PC-3 (cell line): ENCODE measurements around the gene PRDM8. TPM values are rescaled to one million over a fixed set of nuclear protein-coding genes. Genes with fewer than 3 reads are reported as not detected.

Experiments used
- ATAC-seq: fragments of 200-7000 bp; cut with Tn5 transposase; 2 replicates; pipeline ENCODE4 v1.9.1; 2020; ENCODE audit warnings: mild to moderate bottlenecking, moderate library complexity
- BruUV-seq: library from RNA; stranded (reverse); fragments of 400-500 nt; replicated peaks from 2 replicates; lab custom pipeline; 2021; lab: Mats Ljungman, UMichigan
- CTCF ChIA-PET: fragments of 300-600 bp; sonication (Branson Sonifier 250); formaldehyde crosslinking; loops from one replicate; lab custom pipeline; 2022; ENCODE audit warnings: antibody characterized with exemption; lab: Charles Lee
- POLR2A ChIA-PET: fragments of 300-600 bp; sonication (Branson Sonifier 250); formaldehyde crosslinking; loops from one replicate; lab custom pipeline; 2022; ENCODE audit warnings: antibody characterized with exemption; ENCODE audit not compliant: unreplicated experiment; lab: Charles Lee
- DNase-seq: peaks from one replicate; pipeline ENCODE4 v3.0.0-alpha.2; 2015
- H2AFZ ChIP-seq: fragments of 300-600 bp; sonication (generic); 2 replicates; pipeline ENCODE4 v1.6.0; 2016; ENCODE audit warnings: antibody characterized with exemption, low read length
- H3F3A ChIP-seq: fragments of 300-600 bp; sonication (generic); one replicate; pipeline ENCODE4 v1.6.0; 2017; ENCODE audit warnings: antibody characterized with exemption, low read length, control low read depth, mild to moderate bottlenecking; ENCODE audit not compliant: unreplicated experiment
- H3K27ac ChIP-seq: fragments of 300-600 bp; sonication (generic); 2 replicates; pipeline ENCODE4 v1.5.1; 2016; ENCODE audit warnings: mild to moderate bottlenecking, low read length
- H3K27me3 ChIP-seq: fragments of 300-600 bp; sonication (generic); 2 replicates; pipeline ENCODE4 v1.6.1; 2016; ENCODE audit warnings: low read length, mixed read lengths
- H3K36me3 ChIP-seq: fragments of 300-600 bp; sonication (generic); 2 replicates; pipeline ENCODE4 v1.6.1; 2016; ENCODE audit warnings: low read depth, mixed run types, low read length, mixed read lengths
- H3K4me1 ChIP-seq: fragments of 300-600 bp; sonication (generic); 2 replicates; pipeline ENCODE4 v1.5.1; 2016; ENCODE audit warnings: low read length; ENCODE audit not compliant: insufficient read depth
- H3K4me2 ChIP-seq: fragments of 300-600 bp; sonication (generic); 2 replicates; pipeline ENCODE4 v1.6.0; 2016; ENCODE audit warnings: low read length
- H3K4me3 ChIP-seq: fragments of 300-600 bp; sonication (generic); 2 replicates; pipeline ENCODE4 v1.5.1; 2016; ENCODE audit warnings: mild to moderate bottlenecking, low read length, mixed read lengths
- H3K79me2 ChIP-seq: fragments of 300-600 bp; sonication (generic); 2 replicates; pipeline ENCODE4 v1.6.1; 2017; ENCODE audit warnings: low read length, mixed read lengths
- H3K9ac ChIP-seq: fragments of 300-600 bp; sonication (generic); 2 replicates; pipeline ENCODE4 v1.6.0; 2016; ENCODE audit warnings: mild to moderate bottlenecking, low read length
- H3K9me2 ChIP-seq: fragments of 300-600 bp; sonication (generic); replicated peaks from 2 replicates; pipeline ENCODE4 v1.6.1; 2016; ENCODE audit warnings: mixed run types, low read length, mixed read lengths
- H3K9me3 ChIP-seq: fragments of 300-600 bp; sonication (generic); 2 replicates; pipeline ENCODE4 v1.6.1; 2016; ENCODE audit warnings: low read length, mixed read lengths
- H4K20me1 ChIP-seq: fragments of 300-600 bp; sonication (generic); 2 replicates; pipeline ENCODE4 v1.6.1; 2016; ENCODE audit warnings: low read length, mixed read lengths
- EZH2 ChIP-seq: fragments of 300-600 bp; sonication (generic); IDR thresholded peaks from one replicate; pipeline ENCODE4 v1.6.1; 2017; ENCODE audit warnings: antibody characterized with exemption, mild to moderate bottlenecking, low read length; ENCODE audit not compliant: unreplicated experiment
- EZH2phosphoT487 ChIP-seq: fragments of 300-600 bp; sonication (generic); IDR thresholded peaks from 2 replicates; pipeline ENCODE4 v1.6.1; 2018; ENCODE audit warnings: mild to moderate bottlenecking, antibody characterized with exemption, low read length, borderline replicate concordance
- intact Hi-C: fragments of 100-400 bp; cut with micrococcal nuclease; formaldehyde crosslinking; loops from 2 replicates; pipeline ENCODE4 v1.9.0; 2023
- total RNA-seq: library from RNA; depleted of rRNA; stranded (reverse); fragments of >200 nt; gene quantifications from 2 replicates; pipeline ENCODE4 v1.2.3, GENCODE V29; 2014
- TF ChIP-seq, protein P1 (sequence below): fragments of 300-600 bp; sonication (generic); conservative IDR thresholded peaks from 2 replicates; pipeline ENCODE4 v1.5.1; 2017; ENCODE audit warnings: antibody characterized with exemption, low read depth, mild to moderate bottlenecking, low read length

PRDM8 gene
- total RNA-seq, 1 experiment from 2014 or later = 8.9 TPM

DNA sequence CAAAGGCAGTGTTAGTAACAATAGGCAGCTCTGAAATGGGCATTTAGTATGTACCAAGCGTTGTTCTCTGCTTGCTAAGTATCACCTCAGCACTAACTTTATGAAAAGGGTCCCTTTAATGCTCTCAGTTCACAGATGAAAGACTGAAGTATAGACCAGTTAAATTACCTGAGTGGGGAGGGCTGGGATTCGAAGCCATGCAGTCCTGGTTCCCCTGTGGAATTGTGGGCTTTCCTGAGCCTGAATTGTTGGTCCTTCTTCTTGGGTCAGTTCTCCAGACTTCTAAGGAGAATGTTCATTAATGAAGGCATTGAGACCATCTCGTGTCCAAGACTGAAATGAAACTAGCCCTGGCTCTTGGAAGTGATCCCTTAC lies 7.7 kb upstream of the PRDM8 start:
- H3K4me3 ChIP-seq = no peak overlapping the region
- no peaks in the 10 kb centered on the region for H3K27me3 ChIP-seq
- peaks cover 15% of the 10 kb centered on the region; the same call in 1 of the 2 replicates for H3K79me2 ChIP-seq
- ATAC-seq = no peak
- no peak for DNase-seq
- CTCF ChIA-PET = no interaction called here
- no peak overlapping the region for H3K27ac ChIP-seq
- no peaks in the 10 kb centered on the region for H3F3A ChIP-seq
- intact Hi-C loops = no loop called here
- H3K9me2 ChIP-seq = no peaks in the 10 kb centered on the region
- no peak overlapping the region for H3K4me2 ChIP-seq
- no peaks in the 10 kb centered on the region for H3K36me3 ChIP-seq
- POLR2A ChIA-PET = interaction anchor here (0.5 kb wide), 1 partner anchor 64 kb away, joined by 5 read pairs; no protein-coding TSS in a partner anchor
- H4K20me1 ChIP-seq = no peaks in the 10 kb centered on the region
- no peak overlapping the region for H3K9ac ChIP-seq
- TF ChIP-seq EZH2phosphoT487 (no peak), EZH2 (no peak)
- TF ChIP-seq, protein P1, sequence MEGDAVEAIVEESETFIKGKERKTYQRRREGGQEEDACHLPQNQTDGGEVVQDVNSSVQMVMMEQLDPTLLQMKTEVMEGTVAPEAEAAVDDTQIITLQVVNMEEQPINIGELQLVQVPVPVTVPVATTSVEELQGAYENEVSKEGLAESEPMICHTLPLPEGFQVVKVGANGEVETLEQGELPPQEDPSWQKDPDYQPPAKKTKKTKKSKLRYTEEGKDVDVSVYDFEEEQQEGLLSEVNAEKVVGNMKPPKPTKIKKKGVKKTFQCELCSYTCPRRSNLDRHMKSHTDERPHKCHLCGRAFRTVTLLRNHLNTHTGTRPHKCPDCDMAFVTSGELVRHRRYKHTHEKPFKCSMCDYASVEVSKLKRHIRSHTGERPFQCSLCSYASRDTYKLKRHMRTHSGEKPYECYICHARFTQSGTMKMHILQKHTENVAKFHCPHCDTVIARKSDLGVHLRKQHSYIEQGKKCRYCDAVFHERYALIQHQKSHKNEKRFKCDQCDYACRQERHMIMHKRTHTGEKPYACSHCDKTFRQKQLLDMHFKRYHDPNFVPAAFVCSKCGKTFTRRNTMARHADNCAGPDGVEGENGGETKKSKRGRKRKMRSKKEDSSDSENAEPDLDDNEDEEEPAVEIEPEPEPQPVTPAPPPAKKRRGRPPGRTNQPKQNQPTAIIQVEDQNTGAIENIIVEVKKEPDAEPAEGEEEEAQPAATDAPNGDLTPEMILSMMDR = no peak
- no peak overlapping the region for H2AFZ ChIP-seq
- no peaks in the 10 kb centered on the region for H3K9me3 ChIP-seq
- BruUV-seq = no TSS peak
- peaks cover 16% of the 10 kb centered on the region for H3K4me1 ChIP-seq

DNA sequence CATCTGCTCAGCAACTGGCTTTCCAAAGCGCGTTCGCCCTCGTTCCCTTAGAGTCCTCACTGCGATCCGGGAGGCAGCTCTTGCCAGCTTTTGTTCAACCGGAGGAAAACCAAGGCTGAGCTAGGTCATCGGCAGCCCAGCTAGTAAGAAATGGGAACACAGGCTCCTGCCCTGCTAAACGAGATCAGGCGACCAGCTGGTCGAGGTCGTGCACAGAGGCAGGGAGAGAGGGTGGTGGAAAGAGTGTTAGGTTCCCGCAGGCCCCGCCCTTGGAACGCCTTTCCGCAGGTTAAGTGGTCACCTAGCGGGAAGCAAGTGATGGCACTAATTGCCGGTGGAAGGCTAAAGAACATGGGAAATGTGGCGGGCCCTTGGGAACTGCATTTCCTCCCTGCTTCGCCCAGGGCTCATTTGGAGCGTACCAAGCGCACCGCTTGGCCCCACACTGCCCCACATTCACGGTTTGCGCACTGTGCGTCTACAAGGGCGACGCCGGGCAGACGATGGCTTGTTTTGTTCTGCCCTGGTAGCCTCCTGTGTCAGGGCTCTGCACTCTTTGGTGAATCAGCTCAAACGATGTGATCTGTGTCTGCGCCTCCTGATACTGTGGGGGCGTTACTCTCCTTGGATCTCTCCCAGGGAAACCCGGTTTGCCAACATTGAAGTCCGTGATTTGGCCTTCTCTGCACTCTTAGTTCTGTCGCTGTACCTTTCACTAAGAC lies 7.2 kb upstream of the PRDM8 start:
- ATAC-seq = no peak
- H3F3A ChIP-seq = no peaks in the 10 kb centered on the region
- ChIA-PET CTCF (no interaction called here), POLR2A (interaction anchor here (0.5 kb wide), 1 partner anchor 65 kb away, joined by 5 read pairs; no protein-coding TSS in a partner anchor)
- H3K9me2 ChIP-seq = no peaks in the 10 kb centered on the region
- peaks cover 9% of the 10 kb centered on the region; the same call in 1 of the 2 replicates for H3K79me2 ChIP-seq
- H2AFZ ChIP-seq = no peak overlapping the region
- H3K9ac ChIP-seq = no peak overlapping the region
- no peak overlapping the region for H3K4me2 ChIP-seq
- BruUV-seq = no TSS peak
- H3K36me3 ChIP-seq = no peaks in the 10 kb centered on the region
- peaks cover 16% of the 10 kb centered on the region for H3K4me1 ChIP-seq
- no peak for TF ChIP-seq EZH2
- H3K9me3 ChIP-seq = no peaks in the 10 kb centered on the region
- no peak overlapping the region for H3K27ac ChIP-seq
- no peaks in the 10 kb centered on the region for H4K20me1 ChIP-seq
- no peak for DNase-seq
- no peaks in the 10 kb centered on the region for H3K27me3 ChIP-seq
- H3K4me3 ChIP-seq = no peak overlapping the region
- intact Hi-C loops = no loop called here

DNA sequence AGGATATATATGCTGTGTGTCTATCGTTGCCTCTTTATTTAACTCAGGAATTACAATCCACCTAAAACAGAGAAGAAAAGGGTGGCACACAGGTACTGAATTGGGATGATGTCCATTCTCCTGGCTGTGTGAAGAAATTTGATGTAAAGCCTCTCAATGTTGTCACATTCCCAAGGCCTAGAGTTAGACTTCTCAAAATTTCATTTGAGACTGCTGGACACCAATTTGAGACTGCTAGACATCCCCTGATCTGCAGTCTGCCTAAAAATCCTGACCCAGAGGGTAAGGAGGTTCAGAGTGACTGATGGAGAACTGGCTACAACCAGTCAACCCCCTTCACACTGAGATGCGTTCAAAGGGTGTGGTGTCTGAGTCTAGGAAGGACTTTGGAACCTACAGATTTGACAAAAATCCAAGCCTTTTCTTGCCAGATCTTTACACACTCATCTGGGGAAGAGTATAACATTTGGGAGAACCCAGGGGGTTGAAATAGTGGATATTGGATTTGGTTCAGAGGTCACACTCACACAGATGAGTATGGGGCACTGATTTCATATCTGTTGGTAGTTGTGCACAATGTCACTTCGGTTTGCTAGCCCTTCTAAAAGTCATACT lies 4.9 kb upstream of the PRDM8 start:
- Histone ChIP-seq H3K79me2 (no peaks in the 10 kb centered on the region), H3K9me3 (no peaks in the 10 kb centered on the region), H3F3A (no peaks in the 10 kb centered on the region), H3K4me3 (no peak overlapping the region), H3K4me2 (peak overlapping the region; percentile 24), H2AFZ (no peak overlapping the region), H3K9me2 (no peaks in the 10 kb centered on the region), H3K4me1 (peaks cover 16% of the 10 kb centered on the region), H3K27ac (peak overlapping the region; percentile 56), H3K36me3 (no peaks in the 10 kb centered on the region), H3K9ac (no peak overlapping the region), H4K20me1 (no peaks in the 10 kb centered on the region), H3K27me3 (no peaks in the 10 kb centered on the region)
- intact Hi-C loops = no loop called here
- TF ChIP-seq, protein P1 = no peak
- TF ChIP-seq EZH2phosphoT487 = no peak
- no peak for TF ChIP-seq EZH2
- peak; percentile 8; the same call in 1 of the 2 replicates for ATAC-seq
- ChIA-PET POLR2A (no interaction called here), CTCF (no interaction called here)
- BruUV-seq = no TSS peak
- no peak for DNase-seq
